Measurements from ENCODE around the gene OR2AT4.
"Not testable (repeated sequence)": the region's sequence is repeated elsewhere in the genome, so short reads cannot be mapped to it uniquely, and the experiment has no call there.

GRCh38 chr11:75046668-75047067, 50.0 kb downstream of the OR2AT4 start:
- not testable (repeated sequence) for TF ChIP-seq CTCF (IDR thresholded peaks at IDR 0.05; ENCODE audit: poor library complexity); EZH2 (IDR thresholded peaks at IDR 0.05; ENCODE audit: borderline replicate concordance)
